SK-N-SH (cell line): ENCODE data around the gene DYNLT2B. TPM values are rescaled to one million over a fixed set of nuclear protein-coding genes. Genes with fewer than 3 reads are reported as not detected.

Experiments
- CTCF ChIA-PET: fragments of 300-600, 350-600 bp; formaldehyde crosslinking; extraction: SDS; loops from one replicate; lab custom pipeline; 2021; lab: Yijun Ruan, JAX
- POLR2A ChIA-PET: fragments of 350-600 bp; sonication (Branson Sonifier 250); formaldehyde crosslinking; extraction: SDS; loops from one replicate; lab custom pipeline; 2020; ENCODE audit warnings: antibody characterized with exemption, inconsistent platforms; lab: Yijun Ruan, JAX
- DNase-seq: peaks from one replicate; pipeline ENCODE4 v3.0.0; 2012
- H2AFZ ChIP-seq: fragments of 200-600 bp; sonication (generic); 2 replicates; pipeline ENCODE4 v1.8.1; 2016; ENCODE audit warnings: antibody characterized with exemption, mild to moderate bottlenecking, low read depth
- H3F3A ChIP-seq: fragments of 200-600 bp; sonication (generic); replicated peaks from 2 replicates; pipeline ENCODE3; 2016; ENCODE audit warnings: antibody characterized with exemption, mild to moderate bottlenecking; ENCODE audit not compliant: insufficient read depth
- H3K27ac ChIP-seq, 2 experiments: fragments of 200-500 bp in 1 of 2; fragments of 200-600 bp in 1 of 2; sonication (Bioruptor generic) in 1 of 2; sonication (generic), shearing (Covaris generic) in 1 of 2; 2 replicates each; pipeline versions ENCODE4 v1.5.1 to v1.6.1; 2014 to 2016; ENCODE audit warnings: low read depth in 2 of 2, inconsistent platforms in 1 of 2, low read length in 1 of 2, mild to moderate bottlenecking in 1 of 2, mixed read lengths in 1 of 2
- H3K27me3 ChIP-seq: fragments of 200-600 bp; sonication (generic), shearing (Covaris generic); 2 replicates; pipeline ENCODE4 v1.6.1; 2016; ENCODE audit warnings: mixed run types; ENCODE audit not compliant: insufficient read depth
- H3K36me3 ChIP-seq, 2 experiments: fragments of 200-500 bp in 1 of 2; fragments of 200-600 bp in 1 of 2; sonication (Bioruptor generic) in 1 of 2; sonication (generic) in 1 of 2; replicated peaks in 1 of 2; 2 replicates each; pipeline versions ENCODE3 to v1.5.1; 2014 to 2016; ENCODE audit warnings: low read length in 1 of 2, mild to moderate bottlenecking in 1 of 2; ENCODE audit not compliant: insufficient read depth in 2 of 2, control insufficient read depth in 1 of 2
- H3K4me1 ChIP-seq, 2 experiments: fragments of 200-500 bp in 1 of 2; fragments of 200-600 bp in 1 of 2; sonication (Bioruptor generic) in 1 of 2; sonication (generic), shearing (Covaris generic) in 1 of 2; 2 replicates each; pipeline versions ENCODE4 v1.5.1 to v1.6.1; 2014 to 2016; ENCODE audit warnings: low read depth in 1 of 2, low read length in 1 of 2, mixed run types in 1 of 2; ENCODE audit not compliant: insufficient read depth in 2 of 2, control insufficient read depth in 1 of 2
- H3K4me2 ChIP-seq: fragments of 200-600 bp; sonication (generic), shearing (Covaris generic); 2 replicates; pipeline ENCODE4 v1.6.1; 2017; ENCODE audit warnings: mixed run types
- H3K4me3 ChIP-seq, 2 experiments: fragments of 200-500 bp in 1 of 2; fragments of 200-600 bp in 1 of 2; sonication (Bioruptor generic) in 1 of 2; sonication (generic), shearing (Covaris generic) in 1 of 2; 2 replicates each; pipeline versions ENCODE4 v1.5.1 to v1.8.1; 2014 to 2016; ENCODE audit warnings: low read depth in 2 of 2, inconsistent platforms in 1 of 2, low read length in 1 of 2, mild to moderate bottlenecking in 1 of 2, mixed read lengths in 1 of 2, moderate library complexity in 1 of 2
- H3K79me2 ChIP-seq: fragments of 200-600 bp; sonication (generic); 2 replicates; pipeline ENCODE4 v1.8.1; 2017; ENCODE audit warnings: mild to moderate bottlenecking; ENCODE audit not compliant: insufficient read depth
- H3K9ac ChIP-seq: fragments of 200-600 bp; sonication (generic); 2 replicates; pipeline ENCODE4 v1.6.1; 2017; ENCODE audit warnings: mixed run types
- H3K9me2 ChIP-seq: fragments of 200-600 bp; sonication (generic); 2 replicates; pipeline ENCODE4 v1.6.1; 2017; ENCODE audit warnings: mixed run types
- H3K9me3 ChIP-seq: fragments of 200-600 bp; sonication (generic); 2 replicates; pipeline ENCODE4 v1.6.1; 2017; ENCODE audit warnings: mixed run types, mild to moderate bottlenecking, moderate library complexity
- H4K20me1 ChIP-seq: fragments of 200-600 bp; sonication (generic); 2 replicates; pipeline ENCODE4 v1.6.1; 2017; ENCODE audit warnings: mild to moderate bottlenecking, mixed run types; ENCODE audit not compliant: insufficient read depth
- ELF1 ChIP-seq: IDR thresholded peaks from 2 replicates; pipeline ENCODE4 v1.4.0; 2012
- FOSL2 ChIP-seq: IDR thresholded peaks from 2 replicates; pipeline ENCODE4 v1.4.0; 2012; ENCODE audit warnings: low read depth, mild to moderate bottlenecking, moderate library complexity, borderline replicate concordance
- FOXJ3 ChIP-seq: sonication (generic); formaldehyde crosslinking; IDR thresholded peaks from 2 replicates; pipeline ENCODE4 v1.5.1; 2020; ENCODE audit warnings: mild to moderate bottlenecking, missing genetic modification reagents
- FOXM1 ChIP-seq: IDR thresholded peaks from 2 replicates; pipeline ENCODE4 v1.4.0; 2012; ENCODE audit warnings: low read depth, mild to moderate bottlenecking
- GABPA ChIP-seq: IDR thresholded peaks from 2 replicates; pipeline ENCODE4 v1.4.0; 2012; ENCODE audit warnings: low read depth, mild to moderate bottlenecking
- JUND ChIP-seq: IDR thresholded peaks from 2 replicates; pipeline ENCODE4 v1.4.0; 2012
- NFIC ChIP-seq: IDR thresholded peaks from 2 replicates; pipeline ENCODE4 v1.4.0; 2012; ENCODE audit warnings: borderline replicate concordance
- NRF1 ChIP-seq: IDR thresholded peaks from 2 replicates; pipeline ENCODE4 v1.6.1; 2012; ENCODE audit warnings: low read depth, mild to moderate bottlenecking, low read length
- RAD21 ChIP-seq: IDR thresholded peaks from 2 replicates; pipeline ENCODE4 v1.6.1; 2012; ENCODE audit warnings: mild to moderate bottlenecking, low read length
- RCOR1 ChIP-seq: fragments of 150-350 bp; IDR thresholded peaks from 2 replicates; pipeline ENCODE4 v1.6.1; 2017; ENCODE audit warnings: antibody characterized with exemption, low read length
- RFX5 ChIP-seq: IDR thresholded peaks from 2 replicates; pipeline ENCODE4 v1.6.1; 2012; ENCODE audit warnings: mild to moderate bottlenecking, improper control_type of control experiment, low read length
- RXRA ChIP-seq: IDR thresholded peaks from 2 replicates; pipeline ENCODE4 v1.4.0; 2012; ENCODE audit warnings: low read depth, mild to moderate bottlenecking, borderline replicate concordance
- SIN3A ChIP-seq: IDR thresholded peaks from 2 replicates; pipeline ENCODE4 v1.6.1; 2012; ENCODE audit warnings: low read depth, mild to moderate bottlenecking, low read length, moderate library complexity, borderline replicate concordance
- TEAD4 ChIP-seq: IDR thresholded peaks from 2 replicates; pipeline ENCODE4 v1.4.0; 2012; ENCODE audit warnings: mild to moderate bottlenecking, borderline replicate concordance; ENCODE audit not compliant: insufficient read depth
- USF1 ChIP-seq: IDR thresholded peaks from 2 replicates; pipeline ENCODE4 v1.4.0; 2012; ENCODE audit warnings: low read depth, borderline replicate concordance
- USF2 ChIP-seq: fragments of 150-350 bp; IDR thresholded peaks from 2 replicates; pipeline ENCODE4 v1.6.1; 2017; ENCODE audit warnings: antibody characterized with exemption, low read length, low read depth, borderline replicate concordance
- YY1 ChIP-seq: IDR thresholded peaks from 2 replicates; pipeline ENCODE4 v1.4.0; 2012; ENCODE audit warnings: low read depth, mild to moderate bottlenecking
- WGBS: methylation state at CpG from one replicate; pipeline ENCODE4 v1.1.6; 2017; ENCODE audit warnings: low lambda C conversion rate; 5-methylcytosine and 5-hydroxymethylcytosine counted together
- polyA plus RNA-seq, 3 experiments: library from polyadenylated mRNA; depleted of rRNA; stranded (reverse); fragments of >200 nt; gene quantifications; 2 replicates each; pipeline ENCODE4 v1.2.3, GENCODE V29; 2012

DYNLT2B gene
- polyA plus RNA-seq, 1 of the 3 experiments (the other 2 are of a cell fraction): 31.7 TPM

GRCh38 chr3:196263819-196264218, 54.2 kb downstream of the DYNLT2B start:
- peaks cover 0 to 12% of the 10 kb centered on the region in 2 experiments; a peak in 1 of 4 replicates for H3K4me1 ChIP-seq
- no peak for DNase-seq
- H2AFZ ChIP-seq: no peak overlapping the region
- no peaks in the 10 kb centered on the region for H3K9me3 ChIP-seq
- H3K79me2 ChIP-seq: peaks cover 41% of the 10 kb centered on the region
- no peak for TF ChIP-seq JUND
- no peak for TF ChIP-seq FOXJ3 (CRISPR knock-in tag)
- TF ChIP-seq FOSL2: no peak
- no peak for TF ChIP-seq RCOR1
- no peak for TF ChIP-seq USF1
- TF ChIP-seq NFIC: no peak
- no peak for TF ChIP-seq TEAD4
- TF ChIP-seq USF2: no peak
- no peak for TF ChIP-seq GABPA
- no peak for TF ChIP-seq NRF1
- TF ChIP-seq RFX5: no peak
- no peak for TF ChIP-seq SIN3A
- TF ChIP-seq RAD21: no peak
- TF ChIP-seq ELF1: no peak
- TF ChIP-seq FOXM1: no peak
- TF ChIP-seq RXRA: no peak
- TF ChIP-seq, all 33 proteins: peak for 0
- no peak overlapping the region for H3K4me2 ChIP-seq
- H3K9me2 ChIP-seq: no peaks in the 10 kb centered on the region
- peaks cover 13% of the 10 kb centered on the region for H3F3A ChIP-seq
- H3K4me3 ChIP-seq: no peak overlapping the region
- POLR2A ChIA-PET: no interaction called here
- no peak overlapping the region for H3K27ac ChIP-seq
- no peak overlapping the region for H3K9ac ChIP-seq
- 93% methylated on average over 7 of the region's 7 CpGs for WGBS
- CTCF ChIA-PET: interaction anchor here (4.8 kb wide), 1 partner anchor 10 kb away, joined by 20 read pairs; no protein-coding TSS in a partner anchor
- no peaks in the 10 kb centered on the region for H4K20me1 ChIP-seq
- H3K36me3 ChIP-seq: peaks cover under 1 to 44% of the 10 kb centered on the region in 2 experiments
- H3K27me3 ChIP-seq: no peaks in the 10 kb centered on the region

GRCh38 chr3:196260784-196261183, 57.3 kb downstream of the DYNLT2B start:
- Histone ChIP-seq H3K9me2 (no peaks in the 10 kb centered on the region), H3K79me2 (peaks cover 48% of the 10 kb centered on the region), H3K4me2 (no peak overlapping the region), H3K36me3 (peaks cover 11 to 43% of the 10 kb centered on the region in 2 experiments), H3K9me3 (no peaks in the 10 kb centered on the region), H3K27me3 (no peaks in the 10 kb centered on the region), H3F3A (peaks cover 7% of the 10 kb centered on the region), H2AFZ (no peak overlapping the region), H3K27ac (no peak overlapping the region), H3K9ac (no peak overlapping the region), H3K4me3 (no peak overlapping the region), H3K4me1 (no peaks in the 10 kb centered on the region), H4K20me1 (no peaks in the 10 kb centered on the region)
- ChIA-PET CTCF (no interaction called here), POLR2A (no interaction called here)
- TF ChIP-seq RFX5 (no peak), TEAD4 (no peak), YY1 (no peak)
- DNase-seq: no peak
- WGBS: 98% methylated on average over 4 of the region's 4 CpGs
